ENCODE data around the gene KISS1R.

KISS1R gene

DNA sequence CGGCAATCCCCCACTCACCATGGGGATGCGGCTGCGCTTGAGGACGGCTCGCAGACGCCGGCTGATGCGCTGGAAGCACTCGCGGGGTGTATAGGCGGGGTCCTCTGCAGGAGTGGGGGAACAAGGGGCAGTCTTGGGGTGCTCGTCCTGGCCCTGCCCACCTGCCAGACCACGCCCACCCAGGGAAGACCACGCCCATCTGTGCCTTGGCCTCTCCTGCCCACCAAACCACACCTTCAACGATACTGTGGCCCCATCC, 17.2 kb upstream of the KISS1R start:
- TF ChIP-seq EZH2 (optimal IDR thresholded peaks at IDR 0.05; ENCODE audit: low read depth, low read length) (no peak), EZH2phosphoT487 (IDR thresholded peaks at IDR 0.05; ENCODE audit: low read length) (no peak)
- TF ChIP-seq, protein P1, sequence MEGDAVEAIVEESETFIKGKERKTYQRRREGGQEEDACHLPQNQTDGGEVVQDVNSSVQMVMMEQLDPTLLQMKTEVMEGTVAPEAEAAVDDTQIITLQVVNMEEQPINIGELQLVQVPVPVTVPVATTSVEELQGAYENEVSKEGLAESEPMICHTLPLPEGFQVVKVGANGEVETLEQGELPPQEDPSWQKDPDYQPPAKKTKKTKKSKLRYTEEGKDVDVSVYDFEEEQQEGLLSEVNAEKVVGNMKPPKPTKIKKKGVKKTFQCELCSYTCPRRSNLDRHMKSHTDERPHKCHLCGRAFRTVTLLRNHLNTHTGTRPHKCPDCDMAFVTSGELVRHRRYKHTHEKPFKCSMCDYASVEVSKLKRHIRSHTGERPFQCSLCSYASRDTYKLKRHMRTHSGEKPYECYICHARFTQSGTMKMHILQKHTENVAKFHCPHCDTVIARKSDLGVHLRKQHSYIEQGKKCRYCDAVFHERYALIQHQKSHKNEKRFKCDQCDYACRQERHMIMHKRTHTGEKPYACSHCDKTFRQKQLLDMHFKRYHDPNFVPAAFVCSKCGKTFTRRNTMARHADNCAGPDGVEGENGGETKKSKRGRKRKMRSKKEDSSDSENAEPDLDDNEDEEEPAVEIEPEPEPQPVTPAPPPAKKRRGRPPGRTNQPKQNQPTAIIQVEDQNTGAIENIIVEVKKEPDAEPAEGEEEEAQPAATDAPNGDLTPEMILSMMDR (IDR thresholded peaks at IDR 0.05; ENCODE audit: low read length), result no peak
- Histone ChIP-seq H3F3A (ENCODE audit: insufficient read depth, low read length) (no peaks in the 10 kb centered on the region), H3K79me2 (ENCODE audit: low read length) (no peaks in the 10 kb centered on the region), H3K36me3 (replicated peaks; ENCODE audit: insufficient read depth, low read length) (no peaks in the 10 kb centered on the region), H3K27me3 (replicated peaks; ENCODE audit: insufficient read depth, low read length) (no peaks in the 10 kb centered on the region), H3K9ac (ENCODE audit: low read length) (no peak overlapping the region), H3K9me2 (replicated peaks; ENCODE audit: insufficient read depth, low read length) (no peaks in the 10 kb centered on the region), H4K20me1 (ENCODE audit: insufficient read depth, low read length) (no peaks in the 10 kb centered on the region), H3K4me2 (ENCODE audit: low read depth, low read length) (no peak overlapping the region), H3K9me3 (replicated peaks; ENCODE audit: insufficient read depth, low read length) (no peaks in the 10 kb centered on the region), H2AFZ (ENCODE audit: low read length) (no peak overlapping the region), H3K4me3 (ENCODE audit: low read length) (no peak overlapping the region), H3K4me1 (ENCODE audit: low read length) (no peaks in the 10 kb centered on the region), H3K27ac (ENCODE audit: low read length) (no peak overlapping the region)
- no peak for DNase-seq

DNA sequence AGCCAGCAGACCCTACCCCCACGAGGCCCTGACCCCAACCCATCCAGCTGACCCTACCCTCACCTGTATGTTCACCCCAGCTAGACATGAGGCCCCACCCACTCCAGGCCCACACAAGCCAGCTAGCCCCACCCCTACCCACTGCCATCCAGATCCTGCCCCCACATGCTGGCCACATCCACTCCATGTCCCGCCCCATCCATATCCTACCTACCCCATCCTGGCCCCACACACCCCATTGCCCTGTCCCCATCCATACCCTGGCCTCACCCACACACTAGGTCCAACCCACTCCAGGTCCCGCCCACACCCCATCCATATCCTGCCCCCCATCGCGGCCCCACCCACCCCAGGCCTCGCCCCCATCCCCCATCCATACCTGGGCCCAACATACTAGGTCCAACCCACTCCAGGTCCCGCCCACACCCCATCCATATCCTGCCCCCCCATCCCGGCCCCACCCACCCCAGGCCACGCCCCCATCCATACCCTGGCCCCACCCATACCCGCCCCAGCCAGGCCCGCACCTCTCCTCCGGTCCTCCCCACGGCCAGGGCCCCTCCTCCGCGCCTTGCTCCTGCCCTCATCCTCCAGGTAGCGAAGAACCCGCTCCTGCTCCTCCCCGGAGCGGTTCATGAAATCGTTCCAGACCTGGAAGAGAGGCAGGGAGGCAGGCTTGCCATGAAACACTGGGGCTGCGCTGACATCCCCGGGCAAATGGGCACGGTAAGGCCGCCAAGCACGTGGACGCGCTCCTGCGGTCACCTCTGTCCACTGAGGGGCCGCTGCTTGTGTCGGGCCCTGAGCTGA, 16.6 kb upstream of the KISS1R start:
- H3K27ac ChIP-seq (ENCODE audit: low read length), result no peak overlapping the region
- H3F3A ChIP-seq (ENCODE audit: insufficient read depth, low read length), result no peaks in the 10 kb centered on the region
- no peaks in the 10 kb centered on the region for H3K9me2 ChIP-seq (replicated peaks; ENCODE audit: insufficient read depth, low read length)
- no peaks in the 10 kb centered on the region for H3K9me3 ChIP-seq (replicated peaks; ENCODE audit: insufficient read depth, low read length)
- no peaks in the 10 kb centered on the region for H3K36me3 ChIP-seq (replicated peaks; ENCODE audit: insufficient read depth, low read length)
- no peak overlapping the region for H3K4me2 ChIP-seq (ENCODE audit: low read depth, low read length)
- no peak overlapping the region for H3K9ac ChIP-seq (ENCODE audit: low read length)
- H3K79me2 ChIP-seq (ENCODE audit: low read length), result no peaks in the 10 kb centered on the region
- no peak overlapping the region for H3K4me3 ChIP-seq (ENCODE audit: low read length)
- no peaks in the 10 kb centered on the region for H3K4me1 ChIP-seq (ENCODE audit: low read length)
- H3K27me3 ChIP-seq (replicated peaks; ENCODE audit: insufficient read depth, low read length), result no peaks in the 10 kb centered on the region
- no peaks in the 10 kb centered on the region for H4K20me1 ChIP-seq (ENCODE audit: insufficient read depth, low read length)
- TF ChIP-seq EZH2 (optimal IDR thresholded peaks at IDR 0.05; ENCODE audit: low read depth, low read length) (no peak), EZH2phosphoT487 (IDR thresholded peaks at IDR 0.05; ENCODE audit: low read length) (no peak)
- TF ChIP-seq, protein P1 (IDR thresholded peaks at IDR 0.05; ENCODE audit: low read length), result no peak
- no peak overlapping the region for H2AFZ ChIP-seq (ENCODE audit: low read length)
- DNase-seq, result no peak

DNA sequence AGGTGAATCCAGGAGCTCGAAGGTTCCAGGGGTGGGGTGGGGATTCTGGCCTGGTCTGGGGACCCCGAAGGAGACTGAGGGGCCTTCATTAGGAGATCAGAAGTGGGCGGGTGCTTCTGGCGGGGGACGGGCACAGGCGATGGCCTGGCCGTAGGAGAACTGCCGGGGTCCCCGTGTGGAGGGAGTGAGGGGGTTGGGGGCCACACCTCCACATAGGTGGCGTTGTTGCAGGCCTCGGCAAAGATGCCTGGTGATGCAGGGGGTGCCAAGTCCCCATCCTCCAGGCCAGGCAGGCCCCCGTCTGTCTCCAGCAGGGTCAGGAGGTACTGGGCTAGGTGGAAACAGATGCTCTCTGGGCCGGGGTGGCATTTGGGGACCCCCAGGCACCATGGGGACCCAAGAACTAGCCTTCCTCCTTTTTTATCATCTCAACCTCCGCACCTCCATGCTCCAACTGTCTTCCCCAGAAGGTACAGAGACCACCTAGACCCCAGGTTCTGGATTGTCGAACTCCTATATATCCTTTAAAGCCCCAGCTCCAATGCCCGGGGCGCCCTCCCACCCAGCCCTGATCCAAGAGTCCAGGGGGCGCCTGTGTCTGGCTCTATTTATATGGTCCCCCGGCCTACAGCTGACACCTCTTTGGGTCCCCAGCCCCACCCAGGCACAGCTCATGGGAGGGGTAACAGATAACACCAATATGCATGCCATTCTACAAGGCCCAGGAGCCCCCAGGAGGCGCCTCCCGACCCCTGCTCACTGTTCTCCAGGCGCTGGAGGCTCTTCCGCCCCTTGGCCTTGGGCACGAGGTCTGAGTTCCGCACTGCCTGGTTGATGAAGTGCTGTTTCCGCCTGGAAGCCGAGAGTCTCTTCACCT, 15.7 kb upstream of the KISS1R start:
- Histone ChIP-seq H3K9ac (ENCODE audit: low read length) (no peak overlapping the region), H3K9me2 (replicated peaks; ENCODE audit: insufficient read depth, low read length) (no peaks in the 10 kb centered on the region), H3K27me3 (replicated peaks; ENCODE audit: insufficient read depth, low read length) (no peaks in the 10 kb centered on the region), H3K27ac (ENCODE audit: low read length) (no peak overlapping the region), H4K20me1 (ENCODE audit: insufficient read depth, low read length) (no peaks in the 10 kb centered on the region), H3K4me1 (ENCODE audit: low read length) (no peaks in the 10 kb centered on the region), H3K36me3 (replicated peaks; ENCODE audit: insufficient read depth, low read length) (no peaks in the 10 kb centered on the region), H3F3A (ENCODE audit: insufficient read depth, low read length) (no peaks in the 10 kb centered on the region), H3K4me2 (ENCODE audit: low read depth, low read length) (no peak overlapping the region), H2AFZ (ENCODE audit: low read length) (no peak overlapping the region), H3K9me3 (replicated peaks; ENCODE audit: insufficient read depth, low read length) (no peaks in the 10 kb centered on the region), H3K4me3 (ENCODE audit: low read length) (no peak overlapping the region), H3K79me2 (ENCODE audit: low read length) (no peaks in the 10 kb centered on the region)
- TF ChIP-seq EZH2phosphoT487 (IDR thresholded peaks at IDR 0.05; ENCODE audit: low read length) (no peak), EZH2 (optimal IDR thresholded peaks at IDR 0.05; ENCODE audit: low read depth, low read length) (no peak)
- TF ChIP-seq, protein P1 (IDR thresholded peaks at IDR 0.05; ENCODE audit: low read length), result no peak
- no peak for DNase-seq
